Measurements from ENCODE around the gene OXNAD1.

OXNAD1 gene

DNA sequence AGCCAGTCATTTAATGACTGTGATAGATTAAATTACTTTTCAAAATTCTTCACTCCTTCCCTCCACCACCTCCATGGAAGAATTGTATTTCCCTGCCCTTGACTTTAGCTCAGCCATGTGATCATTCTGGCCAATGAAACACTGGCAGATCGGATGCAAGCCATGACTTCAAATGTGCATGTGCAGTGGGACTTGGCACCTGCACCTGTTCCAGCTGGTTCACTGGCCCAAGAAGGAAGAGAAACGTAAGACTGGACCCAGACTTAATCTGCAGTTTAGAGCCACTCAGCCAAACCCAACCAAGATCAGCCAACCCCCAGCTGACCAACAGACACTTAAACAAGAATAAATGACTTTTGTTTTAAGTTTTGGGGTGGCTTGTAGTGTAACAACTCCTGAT is 12.0 kb upstream of the OXNAD1 start:
- TF ChIP-seq CTCF (conservative IDR thresholded peaks at IDR 0.05; ENCODE audit: low read depth, low read length) = no peak
- H3K4me3 ChIP-seq (ENCODE audit: low read length) = no peak overlapping the region
- no peak for DNase-seq (ENCODE audit: low read depth)

GRCh38 chr3:16253601-16254000 is 11.4 kb upstream of the OXNAD1 start:
- no peak overlapping the region for H3K4me3 ChIP-seq (ENCODE audit: low read length)
- no peak for TF ChIP-seq CTCF (conservative IDR thresholded peaks at IDR 0.05; ENCODE audit: low read depth, low read length)
- no peak for DNase-seq (ENCODE audit: low read depth)

DNA sequence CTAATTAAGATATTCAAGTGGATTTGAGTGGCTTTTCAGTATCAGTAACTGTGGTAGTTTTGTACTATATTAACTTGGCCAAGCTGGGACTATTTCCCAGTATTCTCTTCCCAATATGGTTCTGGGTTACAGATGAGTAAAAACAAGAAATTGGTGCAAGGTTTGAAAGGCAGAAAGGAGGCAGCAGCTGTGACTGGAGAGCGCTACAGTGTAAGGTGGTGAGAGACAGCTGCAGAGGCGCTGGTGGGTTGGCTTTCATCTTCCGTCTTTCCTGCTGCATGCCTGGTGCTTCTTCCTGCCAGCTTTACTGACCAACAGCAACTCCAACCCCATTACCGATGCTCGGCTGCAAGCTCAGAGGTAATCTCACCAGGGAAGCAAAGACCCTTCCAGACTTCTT is 10.1 kb upstream of the OXNAD1 start:
- DNase-seq (ENCODE audit: low read depth) = no peak
- H3K4me3 ChIP-seq (ENCODE audit: low read length) = no peak overlapping the region
- no peak for TF ChIP-seq CTCF (conservative IDR thresholded peaks at IDR 0.05; ENCODE audit: low read depth, low read length)

GRCh38 chr3:16255326-16255725 is 9.7 kb upstream of the OXNAD1 start:
- TF ChIP-seq CTCF (conservative IDR thresholded peaks at IDR 0.05; ENCODE audit: low read depth, low read length) = no peak
- H3K4me3 ChIP-seq (ENCODE audit: low read length) = no peak overlapping the region
- no peak for DNase-seq (ENCODE audit: low read depth)

DNA sequence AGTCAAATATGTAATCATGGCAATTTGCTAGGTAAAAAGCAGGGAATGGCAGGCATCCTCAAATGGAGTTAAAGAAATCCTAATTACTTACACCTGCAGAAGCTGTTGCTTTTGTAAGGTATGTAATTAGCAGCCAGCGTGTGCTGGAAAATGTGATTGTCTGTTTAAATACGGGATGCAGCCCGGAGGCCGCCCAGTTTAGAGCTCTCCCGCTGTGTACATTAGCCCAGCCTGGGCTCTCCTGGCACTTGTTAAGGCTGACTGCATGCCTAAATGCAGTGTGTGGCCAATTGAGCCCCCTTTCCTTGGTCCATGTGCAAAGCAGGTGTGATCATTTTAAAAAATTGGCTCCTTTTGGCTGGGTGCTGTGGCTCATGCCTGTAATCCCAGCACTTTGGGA is 9.3 kb upstream of the OXNAD1 start:
- no peak for DNase-seq (ENCODE audit: low read depth)
- TF ChIP-seq CTCF (conservative IDR thresholded peaks at IDR 0.05; ENCODE audit: low read depth, low read length) = no peak
- H3K4me3 ChIP-seq (ENCODE audit: low read length) = no peak overlapping the region

DNA sequence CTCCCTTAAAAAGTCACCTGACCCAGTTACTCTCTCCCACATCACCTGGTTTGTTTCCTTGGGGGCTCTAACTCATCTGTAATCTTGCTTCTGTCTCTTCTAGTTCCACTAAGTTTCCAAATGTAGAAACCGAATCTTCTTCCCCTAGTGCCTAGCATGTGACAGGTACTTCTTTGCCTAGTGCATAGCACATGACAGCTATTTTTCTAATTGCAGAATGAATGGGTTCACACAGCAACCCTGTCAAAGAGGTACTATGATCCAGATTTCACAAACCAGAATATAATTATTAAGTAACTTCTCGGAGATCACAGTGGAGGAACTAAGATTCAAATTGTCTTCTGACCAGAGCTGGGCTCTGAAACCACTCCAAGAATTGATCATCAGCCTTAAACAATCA is 7.7 kb upstream of the OXNAD1 start:
- H3K4me3 ChIP-seq (ENCODE audit: low read length) = no peak overlapping the region
- no peak for DNase-seq (ENCODE audit: low read depth)
- TF ChIP-seq CTCF (conservative IDR thresholded peaks at IDR 0.05; ENCODE audit: low read depth, low read length) = no peak

GRCh38 chr3:16258177-16258576 is 6.8 kb upstream of the OXNAD1 start:
- no peak overlapping the region for H3K4me3 ChIP-seq (ENCODE audit: low read length)
- TF ChIP-seq CTCF (conservative IDR thresholded peaks at IDR 0.05; ENCODE audit: low read depth, low read length) = no peak
- no peak for DNase-seq (ENCODE audit: low read depth)

Measured in retinal pigment epithelial cell (primary cell).